ENCODE results near the gene HTR1D. TPM values are rescaled to one million over a fixed set of nuclear protein-coding genes. Genes with fewer than 3 reads are reported as not detected.

Gene HTR1D
- total RNA-seq, 1 experiment from 2014 or later: 3.5 TPM

GRCh38 chr1:23148084-23148483, 69.2 kb downstream of the HTR1D start:
- TF ChIP-seq SIN3A (IDR thresholded peaks at IDR 0.05; ENCODE audit: low read depth) (no peak), ELF1 (IDR thresholded peaks at IDR 0.05; ENCODE audit: borderline replicate concordance, low read depth) (no peak), CEBPB (IDR thresholded peaks at IDR 0.05; ENCODE audit: low read depth) (no peak), POLR2AphosphoS5 (IDR thresholded peaks at IDR 0.05; ENCODE audit: low read depth, low read length) (no peak), EZH2 (IDR thresholded peaks at IDR 0.05) (no peak), FOSL1 (IDR thresholded peaks at IDR 0.05; ENCODE audit: low read depth) (no peak), REST (IDR thresholded peaks at IDR 0.05; ENCODE audit: low read depth) (no peak), TCF7L2 (IDR thresholded peaks at IDR 0.05; ENCODE audit: borderline replicate concordance, extremely low read depth, insufficient read depth, insufficient read length) (no peak), CBX3 (IDR thresholded peaks at IDR 0.05; ENCODE audit: low read depth) (no peak), MAX (IDR thresholded peaks at IDR 0.05) (no peak), POLR2A (IDR thresholded peaks at IDR 0.05; ENCODE audit: borderline replicate concordance, extremely low read depth, insufficient read depth, insufficient read length) (no peak), YY1 (IDR thresholded peaks at IDR 0.05; ENCODE audit: extremely low read depth, insufficient replicate concordance, low read depth, low read length) (no peak), ZFX (IDR thresholded peaks at IDR 0.05) (no peak)
- intact Hi-C loops (cut with micrococcal nuclease): no loop called here
- Histone ChIP-seq H3K4me1 (ENCODE audit: control insufficient read depth in 1 of 2, insufficient read depth in 2 of 2, low read length in 2 of 2) (peaks cover 8 to 11% of the 10 kb centered on the region in 2 experiments; a peak in 3 of 4 replicates), H4K20me1 (ENCODE audit: insufficient read depth) (no peaks in the 10 kb centered on the region; the same call in 1 of the 2 replicates), H2AFZ (ENCODE audit: low read depth, low read length, poor library complexity, severe bottlenecking) (no peak overlapping the region), H3K4me3 (replicated peaks in 1 of 2; ENCODE audit: low read depth in 1 of 2, low read length in 2 of 2) (no peak overlapping the region), H3K4me2 (ENCODE audit: low read length) (peak overlapping the region; percentile 15; the same call in 1 of the 2 replicates), H3K36me3 (ENCODE audit: control insufficient read depth in 1 of 2, insufficient read depth in 2 of 2, low read length in 2 of 2) (peaks cover 0 to 4% of the 10 kb centered on the region in 2 experiments; a peak in 1 of 4 replicates), H3K9me3 (ENCODE audit: control insufficient read depth in 1 of 2, insufficient read depth in 1 of 2, low read depth in 1 of 2, low read length in 2 of 2) (no peaks in the 10 kb centered on the region), H3K27me3 (ENCODE audit: insufficient read depth, low read length) (no peaks in the 10 kb centered on the region), H3K79me2 (ENCODE audit: insufficient read depth, low read length) (peaks cover 79% of the 10 kb centered on the region), H3K9me2 (ENCODE audit: insufficient read depth) (no peaks in the 10 kb centered on the region), H3K27ac (ENCODE audit: low read depth, low read length) (no peak overlapping the region), H3K9ac (ENCODE audit: low read length) (no peak overlapping the region)
- DNase-seq (ENCODE audit: low read depth, low spot score): no peak
- RAD21 ChIA-PET (ENCODE audit: low non-redundant PET in 1 of 2, low total read pairs in 2 of 2, uncharacterized antibody in 2 of 2, unreplicated experiment in 2 of 2): no interaction called here
- no TSS peak for BruUV-seq (replicated peaks)
- POLR2A ChIA-PET: interaction anchor here (0.7 kb wide), 1 partner anchor 17 kb away, joined by 3 read pairs; no protein-coding TSS in a partner anchor
- CTCF ChIA-PET: no interaction called here
- ATAC-seq: no peak

Other genes starting within 250 kb of the HTR1D start
- not detected for gene LACTBL1, start 244.6 kb downstream of the HTR1D start, total RNA-seq (2021; ENCODE audit: unreplicated experiment)
- gene TEX46, start 201.7 kb downstream of the HTR1D start, total RNA-seq (2021; ENCODE audit: unreplicated experiment): 1.0 TPM
- 162 TPM for gene KDM1A, start 198.0 kb downstream of the HTR1D start, total RNA-seq (2021; ENCODE audit: unreplicated experiment)
- 22.4 TPM for gene LUZP1, start 48.6 kb downstream of the HTR1D start, total RNA-seq (2021; ENCODE audit: unreplicated experiment)
- 194 TPM for gene HNRNPR, start 126.8 kb upstream of the HTR1D start, total RNA-seq (2021; ENCODE audit: unreplicated experiment)
- 8.1 TPM for gene ZNF436, start 152.3 kb upstream of the HTR1D start, total RNA-seq (2021; ENCODE audit: unreplicated experiment)
- gene TCEA3, start 207.2 kb upstream of the HTR1D start, total RNA-seq (2021; ENCODE audit: unreplicated experiment): 3.7 TPM